ENCODE data around the gene FBXO11.

Gene FBXO11

DNA sequence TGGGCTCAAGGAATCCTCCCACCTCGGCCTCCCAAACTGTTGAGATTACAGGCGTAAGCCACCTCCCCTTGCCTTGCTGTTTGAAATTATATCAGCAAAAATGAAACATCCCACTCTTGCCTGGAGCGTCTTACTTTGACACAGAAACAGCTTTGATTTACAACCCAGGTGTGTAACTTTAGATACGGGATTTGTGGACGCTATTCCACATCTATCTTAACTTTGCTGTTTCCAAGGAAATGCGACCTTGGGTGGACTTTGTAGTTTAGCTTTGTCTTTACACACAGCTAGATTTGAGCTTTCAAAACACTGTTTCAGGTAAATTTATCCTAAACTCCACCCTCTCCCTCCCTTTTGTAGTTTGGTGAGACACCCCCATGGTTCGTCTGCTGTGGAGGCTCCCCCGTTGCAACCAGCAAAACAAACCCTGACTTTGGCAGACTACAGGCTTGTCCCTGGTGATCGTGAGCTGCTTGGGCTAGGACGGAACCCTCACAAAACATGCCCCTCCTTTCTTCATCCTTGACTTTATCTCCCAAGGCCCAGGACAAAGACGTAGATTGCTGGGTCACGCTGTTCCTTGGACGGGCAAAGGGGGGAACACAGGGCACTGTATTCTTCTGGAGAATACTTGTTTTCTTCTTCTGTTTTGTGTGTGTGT lies 128.9 kb downstream of the FBXO11 start:
- no peaks in the 10 kb centered on the region for H3K79me2 ChIP-seq (ENCODE audit: low read length)
- no peaks in the 10 kb centered on the region for H3K4me1 ChIP-seq (ENCODE audit: low read length)
- no peaks in the 10 kb centered on the region for H3K9me3 ChIP-seq (replicated peaks; ENCODE audit: insufficient read depth, low read length)
- no peak overlapping the region for H2AFZ ChIP-seq (ENCODE audit: low read length)
- no peaks in the 10 kb centered on the region for H4K20me1 ChIP-seq (ENCODE audit: insufficient read depth, low read length)
- H3K27me3 ChIP-seq (replicated peaks; ENCODE audit: insufficient read depth, low read length), result no peaks in the 10 kb centered on the region
- no peak for DNase-seq
- no peaks in the 10 kb centered on the region for H3F3A ChIP-seq (ENCODE audit: insufficient read depth, low read length)
- no peak overlapping the region for H3K9ac ChIP-seq (ENCODE audit: low read length)
- H3K4me3 ChIP-seq (ENCODE audit: low read length), result no peak overlapping the region
- H3K27ac ChIP-seq (ENCODE audit: low read length), result no peak overlapping the region
- TF ChIP-seq, protein P1, sequence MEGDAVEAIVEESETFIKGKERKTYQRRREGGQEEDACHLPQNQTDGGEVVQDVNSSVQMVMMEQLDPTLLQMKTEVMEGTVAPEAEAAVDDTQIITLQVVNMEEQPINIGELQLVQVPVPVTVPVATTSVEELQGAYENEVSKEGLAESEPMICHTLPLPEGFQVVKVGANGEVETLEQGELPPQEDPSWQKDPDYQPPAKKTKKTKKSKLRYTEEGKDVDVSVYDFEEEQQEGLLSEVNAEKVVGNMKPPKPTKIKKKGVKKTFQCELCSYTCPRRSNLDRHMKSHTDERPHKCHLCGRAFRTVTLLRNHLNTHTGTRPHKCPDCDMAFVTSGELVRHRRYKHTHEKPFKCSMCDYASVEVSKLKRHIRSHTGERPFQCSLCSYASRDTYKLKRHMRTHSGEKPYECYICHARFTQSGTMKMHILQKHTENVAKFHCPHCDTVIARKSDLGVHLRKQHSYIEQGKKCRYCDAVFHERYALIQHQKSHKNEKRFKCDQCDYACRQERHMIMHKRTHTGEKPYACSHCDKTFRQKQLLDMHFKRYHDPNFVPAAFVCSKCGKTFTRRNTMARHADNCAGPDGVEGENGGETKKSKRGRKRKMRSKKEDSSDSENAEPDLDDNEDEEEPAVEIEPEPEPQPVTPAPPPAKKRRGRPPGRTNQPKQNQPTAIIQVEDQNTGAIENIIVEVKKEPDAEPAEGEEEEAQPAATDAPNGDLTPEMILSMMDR (IDR thresholded peaks at IDR 0.05; ENCODE audit: low read length), result no peak
- no peak for TF ChIP-seq EZH2 (optimal IDR thresholded peaks at IDR 0.05; ENCODE audit: low read depth, low read length)
- no peak for TF ChIP-seq EZH2phosphoT487 (IDR thresholded peaks at IDR 0.05; ENCODE audit: low read length)
- no peaks in the 10 kb centered on the region for H3K9me2 ChIP-seq (replicated peaks; ENCODE audit: insufficient read depth, low read length)
- H3K4me2 ChIP-seq (ENCODE audit: low read depth, low read length), result no peak overlapping the region
- H3K36me3 ChIP-seq (replicated peaks; ENCODE audit: insufficient read depth, low read length), result no peaks in the 10 kb centered on the region

DNA sequence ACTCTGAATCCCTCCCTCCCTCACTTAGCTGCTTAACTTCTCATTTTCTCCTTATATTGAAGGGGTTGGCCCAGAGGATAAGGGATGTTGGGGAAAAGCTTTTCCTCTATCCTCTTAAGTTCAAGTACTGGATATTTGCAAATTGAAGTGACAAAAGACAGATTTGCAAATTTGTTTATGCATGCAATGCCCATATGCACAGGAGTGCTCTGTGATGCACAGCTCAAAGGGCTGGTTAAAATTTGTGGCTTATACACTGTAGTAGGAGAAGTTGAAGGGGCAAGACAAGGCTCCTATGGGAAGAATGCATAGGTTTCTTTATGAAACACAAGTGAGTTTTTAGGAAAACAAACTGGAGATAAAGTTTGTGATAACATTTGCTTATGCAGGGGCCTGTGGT lies 131.7 kb downstream of the FBXO11 start:
- Histone ChIP-seq H3K79me2 (ENCODE audit: low read length) (no peaks in the 10 kb centered on the region), H3K9ac (ENCODE audit: low read length) (no peak overlapping the region), H3K4me3 (ENCODE audit: low read length) (no peak overlapping the region), H3K27me3 (replicated peaks; ENCODE audit: insufficient read depth, low read length) (no peaks in the 10 kb centered on the region), H3K9me2 (replicated peaks; ENCODE audit: insufficient read depth, low read length) (no peaks in the 10 kb centered on the region), H3K36me3 (replicated peaks; ENCODE audit: insufficient read depth, low read length) (no peaks in the 10 kb centered on the region), H4K20me1 (ENCODE audit: insufficient read depth, low read length) (no peaks in the 10 kb centered on the region), H2AFZ (ENCODE audit: low read length) (no peak overlapping the region), H3K4me1 (ENCODE audit: low read length) (no peaks in the 10 kb centered on the region), H3K9me3 (replicated peaks; ENCODE audit: insufficient read depth, low read length) (no peaks in the 10 kb centered on the region), H3K4me2 (ENCODE audit: low read depth, low read length) (no peak overlapping the region), H3F3A (ENCODE audit: insufficient read depth, low read length) (no peaks in the 10 kb centered on the region), H3K27ac (ENCODE audit: low read length) (no peak overlapping the region)
- DNase-seq, result no peak
- TF ChIP-seq, protein P1 (IDR thresholded peaks at IDR 0.05; ENCODE audit: low read length), result no peak
- TF ChIP-seq EZH2phosphoT487 (IDR thresholded peaks at IDR 0.05; ENCODE audit: low read length) (no peak), EZH2 (optimal IDR thresholded peaks at IDR 0.05; ENCODE audit: low read depth, low read length) (no peak)

DNA sequence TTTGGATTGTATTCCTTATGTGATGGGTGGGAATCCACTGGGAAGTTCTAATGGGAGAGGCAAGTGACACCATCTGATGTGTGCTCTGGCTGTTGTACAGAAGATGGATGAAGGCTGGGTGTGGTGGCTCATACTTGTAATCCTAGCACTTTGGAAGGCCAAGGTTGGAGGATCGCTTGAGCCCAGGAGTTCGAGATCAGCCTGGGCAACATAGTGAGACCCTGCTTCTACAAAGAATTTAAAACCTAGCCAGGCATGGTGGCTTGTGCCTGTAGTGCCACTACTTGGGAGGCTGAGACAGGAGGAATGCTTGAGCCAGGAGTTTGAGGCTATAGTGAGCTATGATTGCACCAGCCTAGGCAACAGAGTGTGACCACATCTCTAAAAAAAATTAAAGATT lies 134.0 kb downstream of the FBXO11 start:
- Histone ChIP-seq H3F3A (ENCODE audit: insufficient read depth, low read length) (no peaks in the 10 kb centered on the region), H3K27me3 (replicated peaks; ENCODE audit: insufficient read depth, low read length) (no peaks in the 10 kb centered on the region), H4K20me1 (ENCODE audit: insufficient read depth, low read length) (no peaks in the 10 kb centered on the region), H3K79me2 (ENCODE audit: low read length) (no peaks in the 10 kb centered on the region), H3K36me3 (replicated peaks; ENCODE audit: insufficient read depth, low read length) (no peaks in the 10 kb centered on the region), H3K9ac (ENCODE audit: low read length) (no peak overlapping the region), H3K27ac (ENCODE audit: low read length) (no peak overlapping the region), H2AFZ (ENCODE audit: low read length) (no peak overlapping the region), H3K9me3 (replicated peaks; ENCODE audit: insufficient read depth, low read length) (no peaks in the 10 kb centered on the region), H3K4me1 (ENCODE audit: low read length) (no peaks in the 10 kb centered on the region), H3K4me2 (ENCODE audit: low read depth, low read length) (no peak overlapping the region), H3K4me3 (ENCODE audit: low read length) (no peak overlapping the region), H3K9me2 (replicated peaks; ENCODE audit: insufficient read depth, low read length) (no peaks in the 10 kb centered on the region)
- no peak for TF ChIP-seq EZH2phosphoT487 (IDR thresholded peaks at IDR 0.05; ENCODE audit: low read length)
- TF ChIP-seq, protein P1 (IDR thresholded peaks at IDR 0.05; ENCODE audit: low read length), result no peak
- TF ChIP-seq EZH2 (optimal IDR thresholded peaks at IDR 0.05; ENCODE audit: low read depth, low read length), result no peak
- DNase-seq, result no peak
